Measurements from ENCODE around the gene COL19A1. TPM values are rescaled to one million over a fixed set of nuclear protein-coding genes. Genes with fewer than 3 reads are reported as not detected.

Gene COL19A1
- total and polyA plus RNA-seq, 2 donors from 2014 or later: 0.60 to 1.1 TPM

DNA sequence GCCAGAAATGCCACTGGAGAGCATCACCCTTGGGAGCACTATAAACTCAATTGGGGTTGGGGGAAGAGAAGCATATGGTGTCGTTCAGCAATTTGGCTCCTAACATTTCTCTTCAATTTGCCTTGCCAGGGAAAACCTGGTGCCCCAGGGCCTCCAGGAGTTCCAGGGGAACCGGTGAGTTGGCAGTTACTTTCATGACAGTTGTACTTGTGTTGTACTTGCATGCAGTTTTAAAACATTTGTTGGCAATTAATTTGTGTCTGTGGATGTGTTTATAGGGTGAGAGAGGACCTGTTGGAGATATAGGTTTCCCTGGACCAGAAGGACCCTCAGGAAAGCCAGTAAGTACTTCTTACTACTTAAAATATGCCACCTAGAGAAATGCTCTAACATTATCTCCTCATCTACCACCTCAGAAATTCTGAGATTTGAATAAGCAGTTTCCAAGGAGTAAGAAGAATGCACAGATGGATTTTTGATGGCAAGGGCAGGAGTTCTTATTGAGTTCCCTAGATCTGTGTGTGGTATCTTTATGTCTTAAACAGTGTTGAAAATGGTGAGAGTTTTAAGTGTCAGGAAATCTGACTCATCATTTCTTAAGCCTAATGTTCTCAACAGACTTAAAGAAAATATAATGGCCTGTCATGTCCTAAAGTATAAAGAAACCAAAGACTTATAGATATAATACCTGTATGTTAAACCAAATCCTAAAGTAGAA, 314.0 kb downstream of the COL19A1 start:
- no peak overlapping the region for H3K4me3 ChIP-seq (ENCODE audit: low read length in 3 of 3)
- FAIRE-seq (no peak), DNase-seq (no peak)
- H3K9ac ChIP-seq (ENCODE audit: low read length in 3 of 3): no peak overlapping the region
- intact Hi-C loops (cut with DNase I): no loop called here
- no peaks in the 10 kb centered on the region for H3K4me1 ChIP-seq (ENCODE audit: control insufficient read depth in 2 of 3, insufficient read depth in 2 of 3, low read depth in 1 of 3, low read length in 3 of 3)
- H3K9me3 ChIP-seq (ENCODE audit: control insufficient read depth in 2 of 3, insufficient read depth in 1 of 3, low read length in 3 of 3): no peaks in the 10 kb centered on the region
- H3K27me3 ChIP-seq (ENCODE audit: control insufficient read depth, insufficient read depth, low read length): no peaks in the 10 kb centered on the region
- H3K36me3 ChIP-seq (ENCODE audit: control insufficient read depth in 2 of 3, insufficient read depth in 3 of 3, low read length in 3 of 3): no peaks in the 10 kb centered on the region
- H3K27ac ChIP-seq (ENCODE audit: low read depth in 2 of 2, low read length in 2 of 2): no peak overlapping the region
- TF ChIP-seq, protein P1, sequence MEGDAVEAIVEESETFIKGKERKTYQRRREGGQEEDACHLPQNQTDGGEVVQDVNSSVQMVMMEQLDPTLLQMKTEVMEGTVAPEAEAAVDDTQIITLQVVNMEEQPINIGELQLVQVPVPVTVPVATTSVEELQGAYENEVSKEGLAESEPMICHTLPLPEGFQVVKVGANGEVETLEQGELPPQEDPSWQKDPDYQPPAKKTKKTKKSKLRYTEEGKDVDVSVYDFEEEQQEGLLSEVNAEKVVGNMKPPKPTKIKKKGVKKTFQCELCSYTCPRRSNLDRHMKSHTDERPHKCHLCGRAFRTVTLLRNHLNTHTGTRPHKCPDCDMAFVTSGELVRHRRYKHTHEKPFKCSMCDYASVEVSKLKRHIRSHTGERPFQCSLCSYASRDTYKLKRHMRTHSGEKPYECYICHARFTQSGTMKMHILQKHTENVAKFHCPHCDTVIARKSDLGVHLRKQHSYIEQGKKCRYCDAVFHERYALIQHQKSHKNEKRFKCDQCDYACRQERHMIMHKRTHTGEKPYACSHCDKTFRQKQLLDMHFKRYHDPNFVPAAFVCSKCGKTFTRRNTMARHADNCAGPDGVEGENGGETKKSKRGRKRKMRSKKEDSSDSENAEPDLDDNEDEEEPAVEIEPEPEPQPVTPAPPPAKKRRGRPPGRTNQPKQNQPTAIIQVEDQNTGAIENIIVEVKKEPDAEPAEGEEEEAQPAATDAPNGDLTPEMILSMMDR (IDR thresholded peaks at IDR 0.05; ENCODE audit: borderline replicate concordance, extremely low read depth, insufficient read depth): no peak

DNA sequence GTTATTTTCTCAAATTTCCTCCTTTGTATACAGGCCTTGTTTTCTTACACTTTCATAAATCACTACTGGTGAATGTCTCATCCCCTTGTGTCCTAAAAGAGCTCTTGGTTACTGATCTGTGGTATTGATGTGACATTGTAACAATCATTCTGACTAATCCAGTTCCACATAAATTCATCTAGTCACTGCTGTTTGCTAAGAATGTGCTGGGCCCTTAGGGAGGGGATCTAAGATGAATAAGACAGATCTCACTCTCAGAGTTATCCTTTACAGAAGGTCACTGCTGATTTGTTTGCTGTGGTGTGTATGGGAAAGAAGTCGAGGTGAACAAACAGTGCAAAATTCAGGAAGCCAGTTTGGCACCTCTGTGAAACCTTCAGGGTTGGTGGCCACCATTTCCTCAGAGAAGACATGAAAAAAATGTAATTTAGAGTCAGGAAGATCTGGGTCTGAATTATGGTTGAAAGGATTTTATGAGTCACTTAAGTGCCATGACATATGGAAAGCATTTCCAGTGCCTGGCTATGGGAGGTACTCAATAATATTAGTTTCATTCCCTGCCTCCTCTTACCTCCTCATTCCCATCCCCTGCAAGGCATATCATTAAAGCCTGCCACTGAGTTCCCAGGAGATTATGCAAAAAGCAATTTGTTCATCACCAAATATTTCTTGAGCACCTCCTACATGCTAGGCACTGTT, 314.7 kb downstream of the COL19A1 start:
- H3K27me3 ChIP-seq (ENCODE audit: control insufficient read depth, insufficient read depth, low read length): no peaks in the 10 kb centered on the region
- intact Hi-C loops (cut with DNase I): no loop called here
- no peak for FAIRE-seq
- H3K27ac ChIP-seq (ENCODE audit: low read depth in 2 of 2, low read length in 2 of 2): no peak overlapping the region
- no peak overlapping the region for H3K4me3 ChIP-seq (ENCODE audit: low read length in 3 of 3)
- no peaks in the 10 kb centered on the region for H3K36me3 ChIP-seq (ENCODE audit: control insufficient read depth in 2 of 3, insufficient read depth in 3 of 3, low read length in 3 of 3)
- DNase-seq: no peak
- TF ChIP-seq, protein P1 (IDR thresholded peaks at IDR 0.05; ENCODE audit: borderline replicate concordance, extremely low read depth, insufficient read depth): no peak
- no peaks in the 10 kb centered on the region for H3K9me3 ChIP-seq (ENCODE audit: control insufficient read depth in 2 of 3, insufficient read depth in 1 of 3, low read length in 3 of 3)
- H3K4me1 ChIP-seq (ENCODE audit: control insufficient read depth in 2 of 3, insufficient read depth in 2 of 3, low read depth in 1 of 3, low read length in 3 of 3): no peaks in the 10 kb centered on the region
- H3K9ac ChIP-seq (ENCODE audit: low read length in 3 of 3): no peak overlapping the region

- intact Hi-C loops (cut with DNase I): no loop called here
- no peak overlapping the region for H3K27ac ChIP-seq (ENCODE audit: low read depth in 2 of 2, low read length in 2 of 2)
- H3K9me3 ChIP-seq (ENCODE audit: control insufficient read depth in 2 of 3, insufficient read depth in 1 of 3, low read length in 3 of 3): no peaks in the 10 kb centered on the region
- H3K4me1 ChIP-seq (ENCODE audit: control insufficient read depth in 2 of 3, insufficient read depth in 2 of 3, low read depth in 1 of 3, low read length in 3 of 3): no peaks in the 10 kb centered on the region
- H3K9ac ChIP-seq (ENCODE audit: low read length in 3 of 3): no peak overlapping the region
- FAIRE-seq (no peak), DNase-seq (peak in 2 of 5 donors; percentile 8 to 19)
- no peaks in the 10 kb centered on the region for H3K36me3 ChIP-seq (ENCODE audit: control insufficient read depth in 2 of 3, insufficient read depth in 3 of 3, low read length in 3 of 3)
- TF ChIP-seq, protein P1 (IDR thresholded peaks at IDR 0.05; ENCODE audit: borderline replicate concordance, extremely low read depth, insufficient read depth): no peak
- H3K4me3 ChIP-seq (ENCODE audit: low read length in 3 of 3): no peak overlapping the region
- no peaks in the 10 kb centered on the region for H3K27me3 ChIP-seq (ENCODE audit: control insufficient read depth, insufficient read depth, low read length)
These were observed 317.2 kb downstream of the COL19A1 start for GRCh38 chr6:70183538-70183937.
